CD1c-positive myeloid dendritic cell (primary cell): Measurements from ENCODE around the gene NECTIN3.

Experiments
- DNase-seq: peaks from one replicate; pipeline ENCODE4 v3.0.0-alpha.2; 2016; ENCODE audit errors: extremely low spot score

Gene NECTIN3, protein sequence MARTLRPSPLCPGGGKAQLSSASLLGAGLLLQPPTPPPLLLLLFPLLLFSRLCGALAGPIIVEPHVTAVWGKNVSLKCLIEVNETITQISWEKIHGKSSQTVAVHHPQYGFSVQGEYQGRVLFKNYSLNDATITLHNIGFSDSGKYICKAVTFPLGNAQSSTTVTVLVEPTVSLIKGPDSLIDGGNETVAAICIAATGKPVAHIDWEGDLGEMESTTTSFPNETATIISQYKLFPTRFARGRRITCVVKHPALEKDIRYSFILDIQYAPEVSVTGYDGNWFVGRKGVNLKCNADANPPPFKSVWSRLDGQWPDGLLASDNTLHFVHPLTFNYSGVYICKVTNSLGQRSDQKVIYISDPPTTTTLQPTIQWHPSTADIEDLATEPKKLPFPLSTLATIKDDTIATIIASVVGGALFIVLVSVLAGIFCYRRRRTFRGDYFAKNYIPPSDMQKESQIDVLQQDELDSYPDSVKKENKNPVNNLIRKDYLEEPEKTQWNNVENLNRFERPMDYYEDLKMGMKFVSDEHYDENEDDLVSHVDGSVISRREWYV

DNA sequence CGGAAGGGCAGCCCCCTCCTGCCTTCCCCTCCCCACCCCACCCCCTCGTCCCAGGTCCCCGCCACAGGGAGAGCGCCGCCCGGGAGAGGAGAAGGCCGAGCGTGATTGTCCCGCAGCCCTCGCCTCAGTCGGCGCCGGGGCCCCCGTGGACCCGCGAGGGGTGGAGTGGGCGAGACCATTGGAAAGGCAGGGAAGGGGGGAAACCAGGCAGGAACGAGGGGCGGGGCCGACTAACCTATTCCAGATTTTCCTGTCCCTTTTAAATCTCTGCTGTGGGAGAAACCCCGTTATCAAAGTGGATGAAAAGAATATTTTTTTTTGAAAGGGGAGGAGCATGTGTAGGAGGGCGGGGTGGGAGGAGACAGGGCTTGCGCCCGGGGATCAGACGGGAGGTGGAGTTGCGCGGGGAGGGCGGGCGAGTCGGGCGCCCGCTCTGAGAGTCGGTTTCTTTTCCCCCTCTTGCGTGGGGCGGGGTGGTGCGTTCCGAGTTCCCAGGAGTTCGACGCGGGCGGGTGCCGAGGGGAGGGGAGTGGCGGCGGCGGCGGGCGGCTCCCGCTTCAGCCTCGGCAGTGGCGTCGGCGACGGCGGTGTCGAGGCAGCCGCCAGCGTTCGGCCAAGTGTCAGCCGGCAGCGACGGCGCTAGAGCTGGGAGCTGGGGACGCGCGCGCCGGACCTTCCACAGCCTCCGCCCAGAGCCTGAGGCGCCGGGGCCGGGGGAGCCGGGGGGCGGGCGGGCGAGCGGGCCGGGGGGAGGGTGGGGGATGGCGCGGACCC, at the start of gene NECTIN3:
NECTIN3 (plus strand) TSS at position 560 of the 774 bp plus-strand sequence; CDS start at position 762, 202 bp downstream.
- DNase-seq, result peak; percentile 80

DNA sequence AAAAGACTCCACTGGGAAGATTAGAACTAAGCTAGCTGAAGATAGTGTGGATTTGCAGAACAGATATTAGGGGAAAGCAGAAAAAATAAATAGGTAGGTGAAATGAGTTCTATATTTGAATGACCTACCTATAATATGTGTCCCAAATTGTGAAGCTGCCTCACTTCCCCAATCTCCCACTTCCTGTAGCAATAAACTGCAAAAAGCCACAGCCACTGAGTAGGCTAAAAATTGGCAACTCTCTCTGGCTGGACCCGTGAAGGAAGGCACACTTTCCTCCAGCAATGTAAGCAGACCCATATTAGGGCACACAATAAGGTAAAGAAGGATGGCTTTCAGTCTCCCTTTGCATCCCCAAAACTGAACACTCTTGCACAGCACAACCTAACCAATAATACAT, 43.7 kb upstream of the NECTIN3 start:
- no peak for DNase-seq

GRCh38 chr3:111031538-111031937, 40.1 kb upstream of the NECTIN3 start:
- DNase-seq, result no peak

- DNase-seq, result no peak
These were observed 38.9 kb upstream of the NECTIN3 start for GRCh38 chr3:111032677-111033076.

DNA sequence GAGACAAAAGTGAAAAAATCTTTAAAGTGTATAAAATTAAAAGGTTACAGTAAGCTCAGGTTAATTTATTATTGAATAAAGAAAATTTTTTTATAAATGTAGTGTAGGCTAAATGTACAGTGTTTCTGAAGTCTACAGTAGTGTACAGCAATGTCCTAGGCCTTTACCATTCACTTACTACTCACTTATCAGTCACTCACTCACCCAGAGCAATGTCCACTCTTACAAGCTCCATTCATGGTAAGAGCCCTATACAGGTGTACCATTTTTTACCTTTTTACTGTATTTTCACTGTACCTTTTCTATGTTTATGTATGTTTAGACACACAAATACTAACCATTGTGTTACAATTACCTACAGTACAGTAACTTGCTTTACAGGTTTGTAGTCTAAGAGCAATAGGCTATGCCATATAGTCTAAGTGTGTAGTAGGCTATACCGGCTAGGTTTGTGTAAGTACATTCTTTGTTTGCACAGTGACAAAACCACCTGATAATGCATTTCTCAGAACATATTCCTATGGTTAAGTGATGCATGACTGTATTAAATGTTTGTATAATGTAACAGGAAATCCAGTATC, 38.1 kb upstream of the NECTIN3 start:
- DNase-seq, result no peak

GRCh38 chr3:111035316-111035715, 36.3 kb upstream of the NECTIN3 start:
- no peak for DNase-seq

GRCh38 chr3:111035902-111036301, 35.7 kb upstream of the NECTIN3 start:
- DNase-seq, result no peak

DNA sequence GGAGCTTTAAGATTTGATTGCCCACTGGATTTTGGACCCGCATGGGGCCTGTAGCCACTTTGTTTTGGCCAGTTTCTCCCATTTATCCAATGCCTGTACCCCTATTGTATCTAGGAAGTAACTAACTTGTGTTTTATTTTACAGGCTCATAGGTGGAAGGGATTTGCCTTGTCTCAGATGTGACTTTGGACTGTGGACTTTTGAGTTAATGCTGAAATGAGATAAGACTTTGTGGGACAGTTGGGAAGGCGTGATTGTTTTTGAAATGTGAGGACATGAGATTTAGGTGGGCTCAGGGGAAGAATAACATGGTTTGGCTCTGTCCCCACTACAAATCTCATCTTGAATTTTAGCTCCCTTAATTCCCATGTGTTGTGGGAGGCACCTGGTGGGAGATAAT, 30.7 kb upstream of the NECTIN3 start:
- no peak for DNase-seq

GRCh38 chr3:111045564-111045963, 26.1 kb upstream of the NECTIN3 start:
- DNase-seq, result no peak

- no peak for DNase-seq
These were observed 24.6 kb upstream of the NECTIN3 start for GRCh38 chr3:111047042-111047441.

GRCh38 chr3:111047812-111048435, 23.7 kb upstream of the NECTIN3 start:
- DNase-seq, result no peak

- DNase-seq, result no peak
These were observed 20.3 kb upstream of the NECTIN3 start for GRCh38 chr3:111051354-111051753.

- DNase-seq, result no peak
These were observed 3.0 kb upstream of the NECTIN3 start for GRCh38 chr3:111068574-111068973.

DNA sequence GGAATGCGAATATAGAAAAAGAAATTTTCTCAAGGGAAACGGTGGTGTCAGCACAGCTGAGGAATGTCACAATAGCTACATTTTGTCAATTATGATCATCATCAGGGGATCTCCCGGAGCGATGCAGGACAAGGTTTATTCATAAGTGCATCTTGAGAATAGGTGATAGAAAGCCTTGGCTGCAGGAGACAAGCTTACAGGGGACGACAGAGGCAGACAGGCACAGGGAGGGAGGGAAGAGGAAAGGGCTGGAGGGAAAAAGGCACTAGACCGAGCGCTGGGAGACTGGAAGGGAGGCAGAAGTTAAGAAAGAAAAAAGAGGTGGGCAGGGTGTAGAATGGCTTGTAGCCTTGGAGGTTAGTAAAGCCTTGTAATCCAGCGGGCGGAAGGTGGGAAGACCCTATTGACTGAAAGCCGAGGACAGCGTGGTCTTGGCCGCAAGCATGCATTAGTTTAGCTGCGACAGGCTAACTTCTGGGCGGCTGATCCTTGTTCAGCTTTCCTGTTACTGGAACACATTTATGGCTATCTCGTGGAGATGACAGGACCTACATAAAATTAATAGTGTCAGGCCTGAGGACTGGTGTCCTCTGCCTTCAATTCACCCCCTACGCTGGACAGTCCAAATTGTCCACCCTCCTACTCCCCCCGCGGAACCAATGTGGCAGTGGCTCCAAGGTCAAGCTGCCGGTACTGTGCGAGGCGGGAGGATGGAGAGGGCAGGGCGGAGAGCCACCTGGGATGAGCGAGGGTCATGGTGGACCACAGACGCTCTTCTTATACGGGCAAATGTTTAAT, 1.4 kb upstream of the NECTIN3 start:
- DNase-seq, result no peak

GRCh38 chr3:111070772-111071256, 802 bp upstream of the NECTIN3 start:
- DNase-seq, result peak; percentile 25

- DNase-seq, result peak; percentile 12
These were observed 660 bp downstream of the NECTIN3 start for GRCh38 chr3:111072031-111072921.

DNA sequence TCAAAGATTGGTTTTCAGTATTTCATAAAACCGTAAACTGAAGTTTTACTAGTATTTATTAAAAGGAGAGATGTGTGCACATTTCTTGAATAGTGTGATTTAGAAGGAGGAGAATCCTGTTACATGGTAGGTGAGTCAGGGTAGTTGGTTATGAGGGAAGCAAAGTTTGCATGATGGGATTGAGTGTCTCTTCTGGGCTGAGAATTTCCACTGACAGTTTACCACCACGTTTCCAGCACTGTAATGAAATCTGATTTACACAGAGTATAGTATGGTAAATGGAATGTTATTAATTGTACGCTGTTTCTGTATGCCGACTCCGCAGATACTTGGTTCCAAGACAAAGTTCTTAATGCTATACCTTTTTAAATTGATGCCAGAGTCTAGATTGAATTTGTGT, 1.6 kb downstream of the NECTIN3 start:
- DNase-seq, result no peak

- no peak for DNase-seq
These were observed 5.1 kb downstream of the NECTIN3 start for GRCh38 chr3:111076732-111077131.

- no peak for DNase-seq
These were observed 5.8 kb downstream of the NECTIN3 start for GRCh38 chr3:111077369-111077768.

DNA sequence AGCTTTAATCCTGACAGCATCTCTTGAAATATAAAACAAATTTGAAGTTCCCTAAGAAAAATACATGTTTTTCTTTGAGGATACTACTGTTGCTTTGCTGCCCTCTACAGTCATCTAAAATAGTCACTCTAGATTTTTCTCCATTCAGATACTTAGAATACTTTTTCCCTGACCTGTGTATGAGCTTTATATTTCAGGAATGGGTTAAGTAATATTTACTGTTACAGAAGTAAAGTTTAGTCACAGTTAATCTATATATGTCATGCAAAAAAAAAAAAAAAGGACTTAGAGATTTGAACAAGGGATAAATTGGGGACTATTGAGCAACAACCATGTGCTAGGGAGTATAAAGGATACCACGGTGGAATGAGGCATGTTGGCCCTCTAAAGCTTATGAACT, 8.8 kb downstream of the NECTIN3 start:
- DNase-seq, result peak; percentile 16
